Effector memory CD4-positive, alpha-beta T cell (primary cell): ENCODE results near the gene TTLL11.
"Not testable (repeated sequence)": the region's sequence is repeated elsewhere in the genome, so short reads cannot be mapped to it uniquely, and the experiment has no call there.

ENCODE experiments used
- DNase-seq, 3 donors: peaks; one replicate each; pipeline ENCODE4 v3.0.0-alpha.2; 2020
- H3K27ac ChIP-seq: 2 replicates; pipeline ENCODE4 v1.7.0; 2013; ENCODE audit warnings: mild to moderate bottlenecking, low read length, moderate library complexity; ENCODE audit not compliant: insufficient read depth, poor library complexity, severe bottlenecking
- H3K27me3 ChIP-seq: replicated peaks from 2 replicates; pipeline ENCODE4 v1.7.0; 2013; ENCODE audit warnings: mild to moderate bottlenecking, low read length; ENCODE audit not compliant: insufficient read depth, control insufficient read depth, poor library complexity, severe bottlenecking
- H3K36me3 ChIP-seq: 2 replicates; pipeline ENCODE4 v1.7.0; 2013; ENCODE audit warnings: mild to moderate bottlenecking, low read length, moderate library complexity; ENCODE audit not compliant: control insufficient read depth, insufficient read depth
- H3K4me1 ChIP-seq: 2 replicates; pipeline ENCODE4 v1.7.0; 2013; ENCODE audit warnings: low read length, mild to moderate bottlenecking; ENCODE audit not compliant: control insufficient read depth, insufficient read depth, poor library complexity, severe bottlenecking
- H3K4me3 ChIP-seq: 2 replicates; pipeline ENCODE4 v1.7.0; 2013; ENCODE audit warnings: low read length, low read depth, mild to moderate bottlenecking; ENCODE audit not compliant: insufficient read depth, poor library complexity, severe bottlenecking
- H3K9me3 ChIP-seq: 2 replicates; pipeline ENCODE4 v1.7.0; 2013; ENCODE audit warnings: mild to moderate bottlenecking, low read length, moderate library complexity; ENCODE audit not compliant: control insufficient read depth

Gene TTLL11

DNA sequence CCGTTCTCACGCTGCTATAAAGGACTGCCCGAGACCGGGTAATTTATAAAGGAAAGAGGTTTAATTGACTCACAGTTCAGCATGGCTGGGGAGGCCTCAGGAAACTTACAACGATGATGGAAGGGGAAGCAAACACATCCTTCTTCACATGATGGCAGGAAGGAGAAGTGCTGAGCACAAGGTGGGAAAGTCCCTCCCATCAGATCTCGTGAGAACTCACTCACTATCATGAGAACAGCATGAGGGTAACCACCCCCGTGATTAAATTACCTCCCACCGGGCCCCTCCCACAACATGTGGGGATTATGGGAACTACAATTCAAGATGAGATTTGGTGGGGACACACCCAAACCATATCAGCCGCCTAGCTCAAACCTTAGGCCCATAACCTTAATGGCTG lies 24.1 kb upstream of the TTLL11 start:
- not testable (repeated sequence) for H3K36me3 ChIP-seq, H3K27me3 ChIP-seq, H3K4me1 ChIP-seq, H3K9me3 ChIP-seq, DNase-seq, H3K27ac ChIP-seq, H3K4me3 ChIP-seq

DNA sequence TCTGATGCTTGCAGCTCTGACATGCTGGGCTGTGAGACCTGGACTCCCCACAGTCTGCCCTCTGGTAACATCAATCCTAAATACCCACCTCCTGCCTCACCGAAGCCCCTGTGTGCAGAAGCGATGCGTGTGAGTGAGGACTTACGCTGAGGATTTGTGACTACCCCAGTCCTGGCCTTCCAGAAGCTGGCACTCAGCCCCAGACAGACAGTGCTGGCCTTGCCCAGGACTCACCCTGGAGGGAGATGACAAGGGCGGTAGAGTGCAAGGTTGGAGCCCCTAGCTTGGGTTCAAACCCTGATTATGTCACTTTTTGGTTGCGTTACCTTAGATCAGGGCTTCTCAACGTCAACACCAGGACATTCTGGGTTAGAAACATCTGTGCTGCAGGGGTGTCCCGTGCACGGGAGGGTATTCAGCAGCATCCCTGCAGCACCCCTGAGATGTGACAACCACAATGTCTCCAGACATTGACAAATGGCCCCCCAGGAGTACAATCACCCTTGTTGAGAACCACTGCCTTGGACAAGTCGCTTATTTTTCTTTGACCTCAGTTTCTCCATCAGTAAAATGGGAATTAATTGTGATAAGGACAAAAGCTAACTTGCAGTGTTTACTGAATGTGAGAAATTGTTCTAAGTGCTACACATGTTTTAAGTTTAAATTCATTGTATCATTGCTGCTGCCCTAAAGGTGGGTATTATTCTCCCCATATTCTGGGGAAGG lies 23.5 kb upstream of the TTLL11 start:
- no peaks in the 10 kb centered on the region for H3K4me1 ChIP-seq
- no peaks in the 10 kb centered on the region for H3K27me3 ChIP-seq
- H3K9me3 ChIP-seq, result no peaks in the 10 kb centered on the region
- H3K36me3 ChIP-seq, result no peaks in the 10 kb centered on the region
- no peak overlapping the region for H3K27ac ChIP-seq
- DNase-seq, result no peak
- no peak overlapping the region for H3K4me3 ChIP-seq

DNA sequence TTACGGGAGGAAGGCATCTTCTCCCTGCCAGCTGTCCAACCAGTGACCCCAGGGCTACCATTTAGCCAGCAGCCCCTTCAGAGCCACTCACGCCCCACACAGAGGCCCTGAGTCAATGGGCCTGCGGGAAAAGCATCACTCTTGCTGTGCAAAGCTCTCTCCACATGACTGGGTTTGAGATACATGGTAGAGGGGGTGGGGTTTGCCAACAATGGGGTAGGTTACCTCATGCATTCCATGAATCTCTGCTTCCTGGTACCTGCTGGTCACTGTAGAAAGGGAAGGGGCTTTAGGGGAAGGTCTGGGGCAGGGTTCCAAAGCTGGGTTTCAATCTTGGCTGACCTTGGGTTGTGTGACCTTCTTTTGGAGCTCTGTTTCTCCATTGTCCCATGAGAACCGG lies 22.9 kb upstream of the TTLL11 start:
- H3K9me3 ChIP-seq, result no peaks in the 10 kb centered on the region
- no peaks in the 10 kb centered on the region for H3K27me3 ChIP-seq
- DNase-seq, result no peak
- no peaks in the 10 kb centered on the region for H3K36me3 ChIP-seq
- H3K4me3 ChIP-seq, result no peak overlapping the region
- no peak overlapping the region for H3K27ac ChIP-seq
- H3K4me1 ChIP-seq, result no peaks in the 10 kb centered on the region

DNA sequence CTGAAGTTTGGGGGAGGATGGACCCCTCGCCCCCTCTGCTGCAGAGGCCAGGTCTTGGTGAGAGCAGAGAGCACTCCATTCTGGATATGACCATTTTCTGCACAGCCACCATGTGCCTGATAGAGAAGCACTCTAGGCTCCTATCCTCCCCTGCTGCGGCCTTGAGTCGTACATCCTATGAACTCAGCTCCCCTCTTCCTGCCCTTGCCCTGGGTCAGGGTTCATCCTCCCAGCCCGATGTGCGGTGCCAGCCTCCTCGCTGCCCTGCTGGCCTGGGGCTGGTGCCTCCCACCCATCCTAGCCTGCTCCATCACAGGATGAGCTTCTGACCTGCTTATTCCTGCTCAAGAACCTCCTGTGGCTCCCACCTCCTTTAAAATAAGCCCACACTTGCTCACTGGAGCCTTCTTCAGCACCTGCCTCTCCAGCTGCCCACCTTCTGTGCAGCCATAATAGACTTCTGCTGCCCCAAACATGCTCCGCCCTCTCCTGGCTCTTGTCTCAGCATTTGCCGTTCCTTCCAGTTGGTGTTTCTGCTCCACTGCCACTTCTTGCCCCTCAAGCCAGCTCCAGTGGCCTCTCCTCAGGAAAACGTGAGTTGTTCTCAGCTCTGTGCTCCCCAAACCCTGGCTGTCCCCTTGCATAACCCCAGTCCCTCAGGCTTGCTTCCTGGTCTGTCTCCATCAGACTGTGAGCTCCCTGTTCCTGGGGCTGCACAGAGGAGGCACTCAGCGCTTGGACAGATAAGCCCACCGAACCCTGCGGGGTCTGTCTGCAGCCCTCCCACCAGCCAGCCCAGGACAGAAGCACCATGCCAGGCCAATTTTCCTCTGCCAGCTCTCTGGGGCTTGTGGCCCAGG lies 22.3 kb upstream of the TTLL11 start:
- no peaks in the 10 kb centered on the region for H3K4me1 ChIP-seq
- DNase-seq, result no peak
- no peak overlapping the region for H3K27ac ChIP-seq
- no peaks in the 10 kb centered on the region for H3K36me3 ChIP-seq
- no peaks in the 10 kb centered on the region for H3K27me3 ChIP-seq
- no peak overlapping the region for H3K4me3 ChIP-seq
- no peaks in the 10 kb centered on the region for H3K9me3 ChIP-seq

DNA sequence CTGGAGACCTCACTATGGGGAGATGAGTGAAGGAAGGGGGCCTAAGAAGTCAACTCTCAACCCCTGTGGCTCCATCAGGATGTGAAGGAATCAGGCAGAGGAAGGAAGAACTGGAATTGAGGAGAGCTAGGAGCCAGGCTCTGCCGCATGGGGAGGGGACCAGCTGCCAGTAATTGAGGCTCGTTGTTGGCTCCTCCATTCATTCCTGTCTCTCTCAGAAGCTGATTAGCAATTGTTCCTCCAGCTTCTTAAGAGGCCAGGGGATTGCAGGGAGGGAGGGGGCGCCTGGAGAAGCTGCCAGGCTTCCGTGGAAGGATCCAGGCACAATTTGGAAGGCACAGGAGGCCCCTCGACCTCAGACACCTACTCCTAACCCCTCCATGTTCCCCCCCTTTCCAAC lies 20.5 kb upstream of the TTLL11 start:
- H3K4me1 ChIP-seq, result no peaks in the 10 kb centered on the region
- H3K27ac ChIP-seq, result no peak overlapping the region
- no peak overlapping the region for H3K4me3 ChIP-seq
- no peaks in the 10 kb centered on the region for H3K27me3 ChIP-seq
- no peak for DNase-seq
- no peaks in the 10 kb centered on the region for H3K9me3 ChIP-seq
- H3K36me3 ChIP-seq, result no peaks in the 10 kb centered on the region

DNA sequence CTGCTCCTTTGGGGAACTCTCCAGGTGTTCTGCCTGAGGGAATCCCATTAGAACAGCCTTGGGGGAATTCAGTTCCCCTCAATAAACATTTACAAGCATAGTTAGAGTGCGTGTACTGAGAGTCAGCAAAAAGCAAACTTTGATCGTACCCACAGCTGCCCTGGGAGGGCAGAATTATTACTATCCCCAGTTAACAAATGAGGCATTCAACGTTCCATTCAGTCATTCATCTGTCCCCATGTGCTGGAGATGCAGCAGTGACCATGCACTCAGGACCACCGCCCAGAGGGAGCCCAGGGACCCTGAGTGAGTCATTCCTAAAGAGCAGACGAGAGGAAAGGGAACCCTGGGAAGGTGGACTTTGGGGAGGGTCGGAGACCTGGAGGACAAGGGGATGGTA lies 19.1 kb upstream of the TTLL11 start:
- Histone ChIP-seq H3K27me3 (no peaks in the 10 kb centered on the region), H3K4me1 (no peaks in the 10 kb centered on the region), H3K9me3 (no peaks in the 10 kb centered on the region), H3K27ac (no peak overlapping the region), H3K4me3 (no peak overlapping the region), H3K36me3 (no peaks in the 10 kb centered on the region)
- no peak for DNase-seq

DNA sequence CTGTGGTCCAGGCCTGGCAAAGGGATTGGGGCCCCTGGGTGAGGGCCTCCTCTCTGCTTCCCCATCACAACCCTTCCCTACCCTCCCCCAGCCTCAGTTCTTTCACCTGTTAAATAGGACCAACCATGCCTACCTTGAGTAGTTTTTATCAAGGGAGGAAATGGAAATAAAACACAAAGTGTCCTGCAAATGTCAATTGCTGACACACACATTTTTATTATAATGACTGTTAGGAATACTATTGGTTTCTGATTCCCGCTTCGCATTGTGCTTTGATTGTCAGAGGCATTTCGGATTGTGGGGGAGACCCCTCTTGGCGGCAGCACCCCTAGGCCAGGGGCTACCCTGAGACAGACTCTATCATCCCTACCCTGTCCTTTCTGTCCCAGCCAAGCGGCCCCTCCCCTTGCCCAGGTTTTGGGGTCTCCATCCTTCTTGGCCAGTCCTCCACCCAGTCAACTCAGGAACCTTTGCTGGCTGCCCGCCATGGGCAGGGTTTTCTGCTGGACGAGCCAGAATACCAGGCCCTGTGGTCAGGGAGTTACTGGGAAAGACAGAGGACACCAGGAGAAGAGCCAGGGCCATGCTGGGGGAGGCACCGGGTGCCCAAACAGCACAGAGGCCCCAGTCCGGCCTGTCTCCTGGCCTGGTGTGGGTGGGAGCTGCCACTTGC lies 18.4 kb upstream of the TTLL11 start:
- Histone ChIP-seq H3K4me3 (no peak overlapping the region), H3K36me3 (no peaks in the 10 kb centered on the region), H3K27me3 (no peaks in the 10 kb centered on the region), H3K9me3 (no peaks in the 10 kb centered on the region), H3K4me1 (no peaks in the 10 kb centered on the region), H3K27ac (no peak overlapping the region)
- DNase-seq, result no peak

DNA sequence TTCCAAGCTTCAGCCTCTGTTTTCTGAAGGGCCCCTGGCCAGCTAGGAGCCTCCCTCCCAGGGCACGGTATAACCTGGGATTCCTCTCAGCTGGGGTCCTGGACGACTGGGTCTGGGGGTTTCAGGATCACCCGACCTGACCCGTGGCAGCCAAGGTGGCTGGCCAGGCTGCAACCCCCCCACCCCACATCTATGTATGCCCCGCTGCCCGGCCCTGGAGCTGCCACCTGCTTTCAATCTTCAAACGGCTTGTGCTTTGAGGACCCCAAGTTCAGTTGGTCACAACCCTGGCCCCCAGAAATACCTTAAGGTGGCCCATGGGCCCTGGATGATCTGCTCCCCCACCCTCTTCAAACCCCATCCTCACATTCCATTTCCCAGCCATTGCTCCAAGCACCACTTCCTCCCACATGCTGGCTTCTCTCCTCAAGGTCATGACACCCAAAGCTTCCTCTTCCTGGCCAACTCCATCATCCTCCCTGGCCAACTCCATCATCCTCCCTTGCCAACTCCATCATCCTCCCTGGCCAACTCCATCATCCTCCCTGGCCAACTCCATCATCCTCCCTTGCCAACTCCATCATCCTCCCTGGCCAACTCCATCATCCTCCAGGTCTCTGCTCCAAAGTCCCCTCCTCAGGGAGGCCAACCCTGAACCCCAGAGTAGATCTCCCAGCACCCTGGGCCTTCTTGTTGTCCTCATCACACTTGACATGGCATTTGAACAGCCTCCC lies 17.2 kb upstream of the TTLL11 start:
- Histone ChIP-seq H3K4me3 (no peak overlapping the region), H3K9me3 (no peaks in the 10 kb centered on the region), H3K27ac (no peak overlapping the region), H3K4me1 (no peaks in the 10 kb centered on the region), H3K27me3 (no peaks in the 10 kb centered on the region), H3K36me3 (no peaks in the 10 kb centered on the region)
- DNase-seq, result no peak

DNA sequence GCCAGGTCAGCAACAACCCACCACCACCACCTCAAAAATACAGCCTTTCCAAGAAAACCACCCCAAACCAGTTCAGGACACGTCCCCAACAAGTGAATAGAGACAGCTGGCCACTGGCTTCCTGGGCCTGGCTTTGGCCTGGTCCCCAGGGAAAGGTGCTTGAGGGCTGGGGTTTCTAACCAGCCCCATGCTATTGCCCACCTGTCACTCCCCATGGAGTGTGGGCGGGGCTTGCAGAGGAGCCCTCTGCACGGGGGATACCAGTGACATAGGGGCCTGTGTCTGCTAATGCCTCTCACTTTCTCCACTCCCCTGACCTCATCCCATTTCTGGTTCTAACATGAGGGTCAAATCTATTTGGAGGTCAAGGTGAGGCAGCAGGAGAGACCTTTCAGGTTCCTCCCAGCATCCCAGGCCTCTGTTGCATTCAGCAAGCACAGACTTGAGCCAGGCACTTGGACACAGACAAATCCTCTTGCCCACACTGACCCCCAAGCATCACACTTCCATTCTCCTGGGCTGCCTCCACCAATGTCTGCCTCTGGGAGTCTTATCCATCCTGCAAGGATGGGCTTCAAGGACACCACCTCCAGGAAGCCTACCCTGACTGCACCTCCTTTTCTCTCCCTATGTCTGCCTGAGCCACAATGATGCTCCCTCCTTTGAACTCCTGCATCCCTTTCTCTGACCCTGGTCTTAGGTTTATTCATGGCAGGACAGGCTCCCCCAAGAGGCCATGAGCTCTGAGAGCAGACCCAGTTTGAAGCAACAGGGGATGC lies 16.1 kb upstream of the TTLL11 start:
- Histone ChIP-seq H3K9me3 (no peaks in the 10 kb centered on the region), H3K27ac (no peak overlapping the region), H3K4me1 (no peaks in the 10 kb centered on the region), H3K36me3 (no peaks in the 10 kb centered on the region), H3K4me3 (no peak overlapping the region), H3K27me3 (no peaks in the 10 kb centered on the region)
- DNase-seq, result no peak
